Colonic mucosa (tissue), 4 donors: ENCODE measurements around the gene FIBCD1. TPM values are rescaled to one million over a fixed set of nuclear protein-coding genes. Genes with fewer than 3 reads are reported as not detected.

ENCODE experiments used
- DNase-seq: peaks from one replicate; pipeline ENCODE4 v3.0.0-alpha.2; 2020
- H3K27ac ChIP-seq: fragments of 200-600 bp; one replicate; pipeline ENCODE4 v1.8.0; 2021
- H3K27me3 ChIP-seq: fragments of 200-600 bp; one replicate; pipeline ENCODE4 v1.8.0; 2021
- H3K36me3 ChIP-seq: fragments of 200-600 bp; one replicate; pipeline ENCODE4 v1.8.0; 2021
- H3K4me1 ChIP-seq: fragments of 200-600 bp; one replicate; pipeline ENCODE4 v1.8.0; 2021; ENCODE audit warnings: mild to moderate bottlenecking
- H3K4me3 ChIP-seq: fragments of 200-600 bp; one replicate; pipeline ENCODE4 v1.8.0; 2021
- H3K9ac ChIP-seq, 2 donors: one replicate each; pipeline ENCODE4 v1.7.0; 2013; ENCODE audit warnings: control low read depth in 2 of 2, low read depth in 2 of 2, low read length in 2 of 2
- H3K9me3 ChIP-seq: fragments of 200-600 bp; one replicate; pipeline ENCODE4 v1.8.0; 2021
- intact Hi-C: fragments of 100-400 bp; cut with DNase I; formaldehyde crosslinking; loops from one replicate; pipeline ENCODE4 v1.14.1; 2022
- total RNA-seq, 2 donors: library from RNA; stranded (reverse); fragmentation: NEBNext Ultra II Directional in 1 of 2; extraction: Animal tissue kit (Norgen Biotek cat#: 25700) in 1 of 2; gene quantifications; one replicate each; pipeline ENCODE4 v1.2.1, GENCODE V29; 2021
- TF ChIP-seq, protein P1 (sequence below): fragments of 200-600 bp; IDR thresholded peaks from one replicate; pipeline ENCODE4 v1.8.0; 2022; ENCODE audit warnings: antibody characterized with exemption, mild to moderate bottlenecking
- donor health status: healthy.
- donor health status: DM: no; HTN: no; CAD: no.
- donor health status: DM: no; HTN: no; CAD: no.

Gene FIBCD1
- total RNA-seq, 2 donors from 2014 or later: 9.0 to 32.9 TPM

- H3K36me3 ChIP-seq: no peaks in the 10 kb centered on the region
- TF ChIP-seq, protein P1, sequence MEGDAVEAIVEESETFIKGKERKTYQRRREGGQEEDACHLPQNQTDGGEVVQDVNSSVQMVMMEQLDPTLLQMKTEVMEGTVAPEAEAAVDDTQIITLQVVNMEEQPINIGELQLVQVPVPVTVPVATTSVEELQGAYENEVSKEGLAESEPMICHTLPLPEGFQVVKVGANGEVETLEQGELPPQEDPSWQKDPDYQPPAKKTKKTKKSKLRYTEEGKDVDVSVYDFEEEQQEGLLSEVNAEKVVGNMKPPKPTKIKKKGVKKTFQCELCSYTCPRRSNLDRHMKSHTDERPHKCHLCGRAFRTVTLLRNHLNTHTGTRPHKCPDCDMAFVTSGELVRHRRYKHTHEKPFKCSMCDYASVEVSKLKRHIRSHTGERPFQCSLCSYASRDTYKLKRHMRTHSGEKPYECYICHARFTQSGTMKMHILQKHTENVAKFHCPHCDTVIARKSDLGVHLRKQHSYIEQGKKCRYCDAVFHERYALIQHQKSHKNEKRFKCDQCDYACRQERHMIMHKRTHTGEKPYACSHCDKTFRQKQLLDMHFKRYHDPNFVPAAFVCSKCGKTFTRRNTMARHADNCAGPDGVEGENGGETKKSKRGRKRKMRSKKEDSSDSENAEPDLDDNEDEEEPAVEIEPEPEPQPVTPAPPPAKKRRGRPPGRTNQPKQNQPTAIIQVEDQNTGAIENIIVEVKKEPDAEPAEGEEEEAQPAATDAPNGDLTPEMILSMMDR: no peak
- intact Hi-C loops: no loop called here
- H3K27me3 ChIP-seq: no peaks in the 10 kb centered on the region
- no peaks in the 10 kb centered on the region for H3K9me3 ChIP-seq
- DNase-seq: no peak
- no peak overlapping the region for H3K9ac ChIP-seq
- no peaks in the 10 kb centered on the region for H3K4me1 ChIP-seq
- H3K27ac ChIP-seq: no peak overlapping the region
- no peak overlapping the region for H3K4me3 ChIP-seq
Observed at GRCh38 chr9:130977811-130978221, 38.8 kb upstream of the FIBCD1 start.

DNA sequence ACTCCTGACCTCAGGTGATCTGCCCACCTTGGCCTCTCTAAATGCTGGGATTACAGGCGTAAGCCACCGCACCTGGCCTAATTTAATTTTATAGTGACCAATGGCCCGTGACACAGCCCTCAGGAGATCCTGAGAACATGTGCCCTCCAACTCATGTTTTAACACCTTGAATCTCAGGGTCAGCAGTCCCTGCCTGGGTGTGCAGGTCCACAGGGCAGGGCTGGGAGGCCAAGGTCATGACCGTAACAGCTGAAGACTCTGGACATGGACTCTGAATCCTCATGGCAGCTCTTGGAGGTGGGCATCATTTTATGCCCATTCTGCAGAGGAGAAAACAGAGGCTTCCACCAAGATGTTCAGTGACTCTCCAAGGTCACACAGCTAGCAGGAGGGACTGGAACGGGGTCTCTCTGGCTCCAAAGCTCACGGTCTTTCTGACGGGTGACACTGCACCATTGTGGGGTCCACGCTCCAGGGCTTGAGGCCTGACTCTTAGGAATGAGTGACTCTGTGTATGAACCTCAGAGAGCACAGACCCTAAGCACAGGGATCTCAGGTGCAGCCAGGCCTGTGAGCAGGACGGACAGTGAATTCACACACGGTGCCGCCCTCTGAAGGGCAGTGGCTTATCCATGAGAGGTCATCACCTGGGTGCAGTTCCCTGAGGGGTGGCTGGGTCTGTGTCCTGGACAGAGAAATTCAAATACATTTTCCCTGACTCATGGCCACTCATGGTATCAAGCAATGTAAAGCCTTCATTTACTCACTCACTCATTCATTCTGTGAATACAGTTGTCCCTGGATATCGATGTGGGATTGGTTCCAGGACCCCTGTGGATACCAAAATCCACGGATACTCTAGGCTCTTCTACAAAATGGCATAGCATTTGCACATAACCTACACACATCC lies 37.1 kb upstream of the FIBCD1 start:
- intact Hi-C loops: no loop called here
- DNase-seq: no peak

DNA sequence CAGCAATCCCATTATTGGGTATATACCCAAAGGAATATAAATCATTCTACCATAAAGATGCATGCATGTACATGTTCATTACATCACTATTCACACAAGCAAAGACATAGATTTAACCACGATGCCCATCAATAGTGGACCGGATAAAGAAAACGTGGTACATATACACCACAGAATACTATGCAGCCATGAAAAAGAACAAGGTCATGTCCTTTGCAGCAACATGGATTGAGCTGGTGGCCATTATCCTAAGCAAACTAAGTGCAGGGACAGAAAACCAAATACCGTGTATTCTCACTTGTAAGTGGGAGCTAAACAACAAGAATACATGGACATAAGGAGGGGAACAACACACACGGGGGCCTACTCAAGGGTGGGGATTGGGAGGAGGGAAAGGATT lies 36.1 kb upstream of the FIBCD1 start:
- Histone ChIP-seq H3K36me3 (no peaks in the 10 kb centered on the region), H3K4me3 (no peak overlapping the region), H3K27ac (no peak overlapping the region), H3K27me3 (no peaks in the 10 kb centered on the region), H3K4me1 (no peaks in the 10 kb centered on the region), H3K9ac (no peak overlapping the region), H3K9me3 (no peaks in the 10 kb centered on the region)
- TF ChIP-seq, protein P1: no peak
- DNase-seq: no peak
- intact Hi-C loops: no loop called here

More for the DNA sequence above, 37.1 kb upstream of the FIBCD1 start:
- TF ChIP-seq, protein P1: no peak
- Histone ChIP-seq H3K4me1 (no peaks in the 10 kb centered on the region), H3K4me3 (no peak overlapping the region), H3K9me3 (no peaks in the 10 kb centered on the region), H3K27ac (no peak overlapping the region), H3K9ac (no peak overlapping the region), H3K36me3 (no peaks in the 10 kb centered on the region), H3K27me3 (no peaks in the 10 kb centered on the region)

DNA sequence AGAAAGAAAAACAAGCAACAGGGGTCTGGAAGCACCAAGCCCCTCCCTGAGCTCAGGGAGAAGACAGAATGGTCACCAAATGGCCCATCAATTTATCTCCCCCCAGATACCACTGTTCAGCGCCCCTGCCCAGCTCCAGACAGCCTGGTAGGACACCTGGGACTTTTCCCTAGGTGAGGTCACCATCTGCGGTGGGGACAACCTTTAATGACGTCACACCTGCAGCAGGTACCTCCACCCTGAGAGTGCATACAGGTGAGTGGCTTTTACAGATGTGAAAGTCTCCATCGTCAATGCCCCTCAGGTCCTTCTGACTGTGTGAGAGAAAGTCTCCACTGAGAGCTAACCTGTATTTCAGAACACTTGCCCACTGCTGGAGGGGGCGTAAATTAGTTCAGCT lies 35.6 kb upstream of the FIBCD1 start:
- no peak overlapping the region for H3K4me3 ChIP-seq
- no peaks in the 10 kb centered on the region for H3K9me3 ChIP-seq
- no peaks in the 10 kb centered on the region for H3K36me3 ChIP-seq
- TF ChIP-seq, protein P1: no peak
- intact Hi-C loops: no loop called here
- no peaks in the 10 kb centered on the region for H3K4me1 ChIP-seq
- H3K27ac ChIP-seq: no peak overlapping the region
- no peak overlapping the region for H3K9ac ChIP-seq
- DNase-seq: no peak
- no peaks in the 10 kb centered on the region for H3K27me3 ChIP-seq

DNA sequence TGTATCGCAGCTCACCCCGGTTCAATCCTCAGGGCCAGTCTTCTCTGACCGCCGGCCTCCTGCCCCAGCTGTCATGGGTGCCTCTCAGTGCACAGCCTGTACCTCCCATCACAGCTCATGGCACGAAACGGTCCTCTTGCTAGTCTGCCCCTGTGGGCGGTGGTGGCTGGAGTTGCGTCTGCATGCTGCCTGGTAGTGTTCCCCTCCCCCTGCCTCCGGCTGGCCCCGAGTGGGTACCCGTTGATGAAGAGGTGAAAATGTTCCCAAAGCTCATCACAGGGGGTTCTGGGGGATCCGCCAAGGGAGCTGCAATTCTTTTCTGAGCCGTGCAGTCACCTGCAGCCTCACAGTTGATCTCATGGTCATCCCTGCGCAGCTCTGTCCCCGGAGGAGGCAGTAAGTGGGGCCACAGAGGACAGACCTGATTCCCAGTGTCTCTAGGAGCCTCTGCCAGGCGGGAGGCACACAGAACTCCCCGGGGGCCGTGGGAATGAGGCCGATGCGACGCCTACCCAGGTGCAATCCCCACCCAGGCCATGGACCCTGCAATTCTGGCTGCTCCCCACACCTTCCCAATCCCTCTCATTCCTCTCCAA lies 34.7 kb upstream of the FIBCD1 start:
- TF ChIP-seq, protein P1: no peak
- Histone ChIP-seq H3K27me3 (no peaks in the 10 kb centered on the region), H3K4me1 (no peaks in the 10 kb centered on the region), H3K27ac (no peak overlapping the region), H3K9ac (no peak overlapping the region), H3K4me3 (no peak overlapping the region), H3K9me3 (no peaks in the 10 kb centered on the region), H3K36me3 (no peaks in the 10 kb centered on the region)
- DNase-seq: no peak
- intact Hi-C loops: no loop called here
